GM18907 (cell line): ENCODE measurements around the gene ASPRV1.
"Not testable (repeated sequence)": the region's sequence is repeated elsewhere in the genome, so short reads cannot be mapped to it uniquely, and the experiment has no call there.

Source experiments
- ATAC-seq: cut with Tn5 transposase; IDR thresholded peaks from one replicate; pipeline ENCODE4 v1.9.1; 2021; ENCODE audit warnings: mild to moderate bottlenecking, moderate library complexity; ENCODE audit not compliant: unreplicated experiment

ASPRV1 gene

DNA sequence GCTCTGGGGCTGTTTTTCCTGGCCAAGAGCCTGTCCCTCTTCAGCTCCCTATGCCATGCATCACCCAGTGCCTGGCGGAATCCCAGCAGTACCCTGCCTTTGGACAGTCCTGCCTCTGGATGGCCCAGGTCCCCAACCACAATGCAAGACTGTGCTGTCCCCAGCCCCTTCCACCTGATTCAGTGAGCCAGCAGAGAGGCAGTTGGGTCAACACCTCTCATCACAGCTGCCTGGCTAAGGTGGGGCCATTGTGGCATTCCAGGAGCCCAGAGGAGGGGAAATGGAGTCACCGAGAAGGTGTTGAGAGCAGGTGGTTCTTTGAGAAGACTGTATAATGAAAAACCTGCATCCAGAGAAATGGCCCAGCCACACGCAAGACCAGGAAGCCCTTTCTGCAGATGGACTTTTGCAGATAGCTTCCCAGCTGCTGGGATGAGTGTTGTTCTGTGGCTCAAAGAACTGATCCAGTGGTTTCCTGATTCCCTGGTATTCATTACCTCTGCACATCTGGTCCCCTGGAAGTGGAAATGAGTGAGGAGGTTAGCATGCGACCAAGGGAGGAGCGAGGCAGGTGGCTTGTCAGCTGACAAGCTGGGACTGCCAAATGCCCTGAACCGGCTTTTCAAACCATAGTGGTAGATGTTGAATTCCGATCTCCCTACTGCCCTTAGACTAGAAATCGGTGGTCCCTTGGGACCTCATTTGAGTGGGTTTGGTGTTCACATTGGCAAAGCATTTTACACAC is 1.7 kb upstream of the ASPRV1 start:
- ATAC-seq: no peak

DNA sequence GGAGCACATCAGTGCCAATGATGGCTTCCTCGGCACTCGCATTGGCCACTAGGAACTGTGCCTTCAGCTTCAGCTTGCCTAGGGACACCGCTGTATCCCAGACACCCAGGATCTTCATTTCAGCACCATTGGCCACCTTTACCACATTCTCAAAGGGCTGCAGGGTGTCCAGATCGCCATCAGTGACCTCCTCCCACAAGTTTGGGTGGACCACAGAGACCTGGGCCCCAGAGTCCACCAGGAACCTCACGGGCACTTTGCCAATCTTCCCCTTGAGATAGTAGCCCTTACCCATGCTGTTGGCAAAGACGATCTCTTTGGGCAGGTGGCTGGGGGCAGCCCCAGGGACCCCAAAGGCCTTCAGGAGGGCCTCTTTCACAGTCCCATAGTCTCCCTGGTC is 610 bp downstream of the ASPRV1 start:
- no peak for ATAC-seq

DNA sequence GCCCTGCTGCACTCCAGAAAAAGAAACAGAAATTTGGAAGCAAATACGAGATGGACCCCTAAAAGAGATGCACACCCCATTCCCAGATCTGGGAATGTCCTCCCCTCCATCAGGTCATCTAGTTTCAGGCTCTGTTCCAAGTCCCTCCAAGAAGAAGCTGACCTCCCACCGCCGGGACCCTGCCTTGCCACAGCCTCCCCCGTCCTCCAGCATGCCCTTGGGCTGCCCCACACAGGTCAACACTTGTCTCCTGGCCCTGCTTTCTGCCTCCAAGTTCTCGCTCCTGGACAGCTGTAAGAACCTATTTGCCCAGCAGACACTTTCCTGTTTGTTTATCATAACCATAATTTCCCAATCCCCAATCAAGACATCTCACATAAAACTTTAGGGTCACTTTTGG is 2.0 kb downstream of the ASPRV1 start:
- no peak for ATAC-seq

DNA sequence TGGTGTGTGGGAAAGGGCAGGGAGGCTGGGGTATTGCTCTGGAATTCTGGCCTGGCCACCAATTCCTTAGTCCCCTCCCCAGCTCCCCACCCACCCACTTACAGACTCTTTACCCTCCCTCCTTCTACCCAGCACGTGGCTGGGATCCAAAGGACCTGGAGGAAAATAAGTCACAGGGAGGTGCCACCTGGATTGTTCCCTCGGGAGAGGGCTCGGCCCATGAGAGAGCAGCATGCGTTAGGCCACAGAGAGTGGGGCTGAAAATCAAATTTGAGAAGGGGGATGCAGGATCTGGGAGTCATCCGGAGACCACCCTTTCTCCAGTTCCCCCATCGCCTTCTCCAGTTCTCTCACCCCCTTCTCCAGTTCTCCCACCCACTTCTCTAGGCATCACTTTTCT is 3.0 kb downstream of the ASPRV1 start:
- no peak for ATAC-seq

DNA sequence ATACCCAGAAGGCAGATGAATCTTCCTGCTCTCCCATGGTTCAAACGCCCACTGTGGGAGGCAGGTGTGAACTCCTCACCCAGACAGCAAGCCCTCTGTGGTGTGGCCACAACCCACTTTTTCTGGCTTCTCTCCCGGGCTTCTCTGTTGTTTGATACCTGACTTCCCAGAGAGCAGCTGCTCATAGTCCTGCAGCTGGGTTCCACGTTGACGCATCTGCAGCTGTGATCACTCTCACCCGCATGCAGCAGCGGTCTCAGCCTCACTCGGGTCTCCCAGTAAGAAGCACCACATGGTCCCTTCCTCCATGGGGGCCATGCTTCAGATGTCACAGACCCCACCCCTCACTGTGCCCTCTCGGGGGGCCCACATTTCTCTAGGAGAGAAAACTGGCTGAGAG is 3.5 kb downstream of the ASPRV1 start:
- no peak for ATAC-seq

DNA sequence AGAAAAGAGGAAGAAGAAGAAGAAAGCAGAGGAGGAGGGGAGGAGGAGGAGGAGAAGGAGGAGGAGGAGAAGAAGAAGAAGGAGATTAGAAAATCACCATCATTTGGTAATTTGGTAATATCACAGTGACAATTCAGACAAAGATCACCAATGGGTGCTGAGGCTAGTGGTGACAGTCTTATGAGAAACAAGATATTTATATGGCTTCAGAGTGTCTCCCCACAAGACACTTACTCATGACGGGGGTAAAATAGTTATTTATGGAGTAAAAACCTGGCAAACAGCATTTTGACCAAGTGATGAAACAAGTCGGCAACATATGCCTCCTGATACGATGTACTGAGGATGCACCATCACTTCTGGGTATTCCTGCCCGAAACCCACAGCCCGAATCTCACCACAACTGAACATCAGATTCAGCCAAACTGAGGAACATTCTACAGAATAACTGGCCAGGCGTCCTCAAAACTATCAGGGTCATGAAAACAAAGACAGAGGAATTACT is 4.9 kb downstream of the ASPRV1 start:
- ATAC-seq: no peak

DNA sequence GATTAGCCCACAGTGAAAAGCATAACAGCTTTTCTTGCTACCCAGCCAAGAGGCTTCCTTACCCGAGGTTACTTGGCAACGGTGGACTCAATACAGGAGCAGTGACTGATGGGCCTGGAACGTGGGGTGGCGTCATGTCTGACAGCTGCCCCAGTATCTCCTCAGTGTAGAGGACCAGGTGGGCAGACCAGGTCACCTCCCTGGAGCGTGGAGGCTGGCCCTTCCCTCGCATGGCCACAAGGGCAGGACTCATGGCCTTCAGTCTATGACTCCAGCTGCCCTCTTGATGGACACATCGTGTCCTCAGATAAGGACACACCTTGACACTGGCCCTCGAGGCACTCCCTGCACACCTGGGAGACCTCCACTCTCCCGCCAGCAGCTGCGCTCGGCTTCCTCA is 6.4 kb downstream of the ASPRV1 start:
- no peak for ATAC-seq

DNA sequence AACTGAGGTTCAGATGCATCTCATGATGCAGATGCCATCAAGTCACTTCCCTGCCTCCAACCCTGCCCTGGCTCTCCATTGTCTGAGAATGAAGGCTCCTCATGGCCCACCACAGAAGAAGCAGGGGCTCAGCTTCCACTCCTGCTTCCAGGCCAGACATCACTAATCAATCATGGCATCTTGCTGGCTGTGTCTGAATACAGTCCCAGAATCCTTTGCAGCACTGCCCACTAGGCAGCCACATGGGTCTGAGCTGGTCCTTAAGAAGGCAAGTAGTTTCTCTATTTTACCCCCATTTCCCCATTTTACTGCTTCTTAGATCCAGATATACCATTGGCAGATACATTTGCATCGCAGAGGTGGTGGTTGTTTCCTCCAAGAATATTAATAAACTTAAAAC is 7.3 kb downstream of the ASPRV1 start:
- no peak for ATAC-seq

DNA sequence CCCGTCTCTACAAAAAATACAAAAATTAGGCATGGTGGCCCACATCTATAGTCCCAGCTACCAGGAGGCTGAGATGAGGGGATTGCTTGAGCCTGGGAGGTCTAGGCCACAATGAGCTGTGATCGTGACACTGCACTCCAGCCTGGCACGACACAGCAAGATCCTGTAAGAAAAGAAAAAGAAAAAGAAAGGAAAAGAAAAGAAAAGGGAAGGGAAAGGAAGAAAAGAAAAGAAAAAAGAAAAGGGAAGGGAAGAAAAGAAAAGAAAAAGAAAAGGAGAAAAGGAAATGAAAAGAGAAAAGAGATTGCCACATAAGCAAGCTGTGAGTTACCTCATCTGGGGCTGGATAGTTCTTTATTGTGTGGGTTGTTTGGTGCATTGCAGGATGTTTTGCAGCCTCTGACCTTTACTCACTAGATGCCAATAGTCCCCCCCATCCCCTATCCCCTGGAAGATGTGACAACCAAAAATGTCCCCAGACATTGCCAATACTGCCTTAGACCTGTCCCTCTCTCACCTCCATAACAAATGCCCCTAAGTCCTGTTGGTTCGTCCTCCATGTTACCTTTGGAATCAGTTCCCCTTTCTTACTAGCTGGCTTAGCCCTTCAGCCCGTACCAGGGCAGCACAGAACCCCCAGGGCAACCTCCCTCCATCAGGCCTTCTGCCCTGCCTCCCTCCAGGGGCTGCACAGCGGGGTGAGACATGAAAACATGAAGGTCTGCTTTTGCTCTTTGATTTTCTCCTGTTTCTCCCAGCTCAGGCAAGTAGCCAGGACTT is 8.9 kb downstream of the ASPRV1 start:
- ATAC-seq: no peak

DNA sequence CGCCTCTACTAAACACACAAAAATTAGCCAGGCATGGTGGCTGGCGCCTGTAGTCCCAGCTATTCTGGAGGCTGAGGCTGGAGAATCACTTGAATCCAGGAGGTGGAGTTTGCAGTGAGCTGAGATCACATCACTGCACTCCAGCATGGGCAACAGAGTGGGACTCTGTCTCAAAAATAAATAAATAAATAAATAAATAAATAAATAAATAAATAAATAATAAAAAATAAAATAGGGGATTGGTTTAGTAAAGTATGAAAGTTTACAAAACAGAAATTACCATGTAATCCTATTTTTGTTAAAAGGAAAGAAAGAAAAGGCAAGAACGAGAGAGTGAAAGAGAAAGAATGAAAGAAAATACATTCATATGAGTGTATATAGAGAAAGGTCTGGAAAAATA is 10.8 kb downstream of the ASPRV1 start:
- ATAC-seq: not testable (repeated sequence)

DNA sequence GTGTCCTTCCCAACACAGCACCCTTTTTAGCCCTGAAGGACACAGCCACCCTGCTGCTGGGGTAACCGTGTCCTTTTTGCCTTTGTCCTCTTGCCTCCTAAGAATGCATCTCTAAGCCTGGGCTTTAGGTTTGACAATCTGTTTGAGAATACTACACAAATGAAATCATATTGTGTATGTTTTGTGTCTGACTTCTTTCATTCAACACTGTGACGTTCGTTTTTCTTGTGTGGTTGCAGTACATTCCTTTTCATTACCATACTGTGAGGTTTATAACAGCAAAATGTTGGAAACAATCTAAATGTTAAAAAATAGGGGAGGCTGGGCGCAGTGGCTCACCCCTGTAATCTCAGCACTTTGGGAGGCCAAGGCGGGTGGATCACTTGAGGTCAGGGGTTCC is 11.2 kb downstream of the ASPRV1 start:
- no peak for ATAC-seq

DNA sequence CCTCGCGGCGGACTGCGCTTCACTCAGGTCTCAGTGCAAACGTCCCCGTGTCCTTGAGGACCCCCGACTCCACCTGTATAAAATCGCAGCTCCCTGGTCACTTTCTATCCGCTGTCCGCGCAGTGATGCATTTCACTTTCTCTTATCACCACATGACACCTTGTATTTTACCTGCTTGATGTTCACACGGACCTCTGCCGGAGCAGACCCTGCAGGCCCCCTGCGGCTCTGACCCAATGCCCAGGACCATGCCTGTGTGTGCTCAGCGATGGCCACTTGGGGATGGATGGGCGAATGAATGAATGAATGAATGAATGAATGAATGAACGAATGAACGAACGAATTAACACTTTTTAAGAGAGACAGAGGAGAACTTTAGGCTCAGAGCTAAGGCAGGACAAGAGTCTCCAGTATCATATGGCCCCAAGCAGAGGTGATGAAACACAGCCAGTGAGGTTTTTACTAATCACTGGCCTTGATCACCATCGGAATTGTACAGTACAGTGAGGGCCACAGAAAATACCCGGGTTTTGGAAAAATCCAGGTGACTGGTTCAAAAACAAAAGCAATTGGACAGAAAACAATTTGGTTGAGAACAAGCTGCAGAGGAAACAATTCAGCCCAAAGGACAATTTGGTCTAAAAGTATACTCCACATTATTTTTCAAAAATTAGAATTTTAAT is 12.3 kb downstream of the ASPRV1 start:
- ATAC-seq: no peak

DNA sequence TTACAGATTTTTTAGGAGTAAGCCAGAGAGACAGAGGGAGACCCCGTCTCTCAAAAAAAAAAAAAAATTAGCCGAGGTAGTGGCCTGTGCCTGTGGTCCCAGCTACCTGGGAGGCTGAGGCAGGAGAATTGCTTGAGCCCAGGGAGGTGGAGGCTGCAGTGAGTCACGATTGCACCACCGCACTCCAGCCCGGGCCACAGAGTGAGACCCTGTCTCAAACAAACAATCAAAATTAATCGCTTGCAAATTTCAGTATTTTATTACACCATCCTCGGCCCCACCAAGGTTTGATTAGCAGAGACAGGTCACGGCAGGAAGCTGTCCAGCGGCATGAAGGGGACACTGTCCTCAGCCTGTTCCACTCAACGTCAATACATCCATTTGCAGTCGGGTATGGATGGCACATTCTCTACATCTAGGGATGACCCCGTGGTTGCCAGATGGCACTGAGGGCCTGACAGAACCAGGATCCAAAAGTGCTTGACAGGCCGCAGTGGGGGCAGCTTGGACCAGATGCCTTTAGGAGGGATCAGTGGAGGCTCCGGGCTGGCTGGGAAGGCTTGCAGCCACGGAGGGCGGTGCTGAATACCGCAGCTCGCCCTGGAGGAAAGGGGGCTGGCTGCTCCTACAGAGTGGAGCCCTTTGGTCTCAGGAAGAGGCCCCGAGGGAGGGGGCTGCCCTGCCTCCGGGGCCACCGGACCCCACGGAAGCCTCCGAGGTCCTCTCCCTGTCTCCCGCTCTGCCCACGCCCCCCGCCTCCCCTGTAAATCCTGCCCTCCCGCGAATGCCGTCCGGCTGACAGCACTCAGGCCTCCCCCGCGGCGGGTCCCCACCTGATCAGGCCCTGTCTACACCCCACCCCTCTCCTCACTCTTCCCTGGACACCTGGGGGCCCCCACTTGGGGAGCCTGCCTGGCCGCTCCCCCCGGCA is 13.1 kb downstream of the ASPRV1 start:
- no peak for ATAC-seq

DNA sequence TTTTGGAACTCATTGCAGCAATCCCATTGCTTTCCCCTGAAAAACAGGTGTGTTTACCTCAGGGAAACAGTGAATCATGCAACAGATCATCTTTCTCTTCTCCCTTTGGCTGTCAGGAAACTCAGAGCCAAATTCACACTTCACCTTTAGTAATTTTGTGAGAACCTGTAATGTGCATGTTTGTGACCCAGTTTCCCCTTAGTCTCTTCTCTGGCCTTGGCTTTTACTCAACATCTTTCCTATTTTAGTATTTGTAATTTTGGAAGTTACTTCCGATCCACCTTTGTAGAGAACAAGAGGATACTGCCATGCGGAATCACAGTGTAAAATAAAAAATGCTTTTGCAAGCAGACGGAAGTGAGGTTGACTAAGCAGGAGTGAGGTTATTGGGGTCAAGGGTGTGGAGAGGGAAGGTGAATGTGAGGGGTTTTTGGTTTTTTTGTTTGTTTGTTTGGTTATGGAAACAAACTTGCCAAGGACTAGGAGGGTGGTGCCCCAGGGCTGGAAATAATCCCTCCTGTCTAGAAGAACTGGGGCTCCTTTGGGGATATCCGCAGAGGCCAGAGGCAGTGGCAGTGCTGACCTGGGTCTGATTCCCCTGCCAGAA is 14.0 kb downstream of the ASPRV1 start:
- no peak for ATAC-seq

DNA sequence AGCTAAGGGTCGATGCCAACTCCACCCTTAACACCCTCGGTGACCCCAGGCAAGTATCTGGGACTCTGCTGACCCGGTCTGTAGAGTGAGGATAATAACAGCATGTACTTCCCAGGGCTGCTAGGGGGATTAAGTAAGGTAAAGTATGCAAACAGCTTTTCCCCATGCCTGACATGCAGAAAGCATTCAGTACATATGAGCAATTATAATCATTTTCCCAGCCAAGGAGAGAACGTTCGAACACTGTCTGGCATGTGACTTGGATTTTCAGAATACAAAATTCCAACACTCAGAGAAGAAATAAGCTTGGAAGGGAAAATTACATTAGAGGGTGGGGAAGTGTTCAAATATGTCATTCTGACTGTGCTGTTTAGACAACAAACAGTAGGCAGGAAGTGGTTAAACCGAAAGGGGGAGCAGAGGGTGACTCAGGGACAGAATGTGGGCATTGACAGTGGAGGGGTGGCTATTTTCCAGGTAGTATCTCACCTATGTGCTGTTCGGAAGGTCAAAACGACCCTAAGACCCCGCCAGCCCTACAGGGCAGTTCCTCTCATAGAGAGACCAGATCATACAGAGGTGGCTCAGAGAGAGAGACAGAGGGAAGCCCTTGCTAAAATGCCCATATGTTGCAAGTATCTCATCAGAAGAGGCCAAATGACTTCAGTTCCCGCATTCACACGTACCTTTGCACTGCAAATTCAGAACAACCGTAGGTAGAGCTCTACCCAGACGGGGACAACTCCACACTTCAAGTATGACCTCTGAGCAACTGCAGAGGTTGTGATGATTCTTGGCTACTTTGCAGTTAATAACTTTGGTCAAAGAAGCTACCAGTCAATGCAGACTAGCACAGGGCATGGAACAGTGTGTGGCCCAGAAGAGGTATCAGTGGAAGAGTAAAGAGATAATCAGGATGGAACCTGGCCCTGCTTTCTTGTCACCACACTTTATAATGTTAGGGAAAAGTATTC is 14.8 kb downstream of the ASPRV1 start:
- peak; percentile 82 for ATAC-seq

DNA sequence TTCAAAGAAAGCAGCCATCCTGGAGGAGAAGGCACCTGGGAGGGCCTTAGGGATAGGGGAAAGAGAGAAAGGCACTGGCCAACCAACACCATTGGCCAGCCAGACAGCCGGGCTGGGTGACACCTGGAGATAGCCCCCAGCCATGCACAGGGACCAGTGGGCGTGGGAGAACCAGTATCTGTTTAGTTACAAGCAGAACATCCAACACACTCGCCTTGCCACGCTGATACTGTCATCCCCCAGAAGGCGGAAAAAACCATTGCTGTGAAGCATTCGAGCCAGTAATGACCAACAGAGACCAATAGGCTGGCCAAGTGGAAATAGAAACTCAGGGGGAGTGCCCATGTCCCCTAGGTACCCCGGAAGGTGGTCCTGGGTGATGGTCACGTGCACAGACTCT is 15.5 kb downstream of the ASPRV1 start:
- ATAC-seq: no peak

DNA sequence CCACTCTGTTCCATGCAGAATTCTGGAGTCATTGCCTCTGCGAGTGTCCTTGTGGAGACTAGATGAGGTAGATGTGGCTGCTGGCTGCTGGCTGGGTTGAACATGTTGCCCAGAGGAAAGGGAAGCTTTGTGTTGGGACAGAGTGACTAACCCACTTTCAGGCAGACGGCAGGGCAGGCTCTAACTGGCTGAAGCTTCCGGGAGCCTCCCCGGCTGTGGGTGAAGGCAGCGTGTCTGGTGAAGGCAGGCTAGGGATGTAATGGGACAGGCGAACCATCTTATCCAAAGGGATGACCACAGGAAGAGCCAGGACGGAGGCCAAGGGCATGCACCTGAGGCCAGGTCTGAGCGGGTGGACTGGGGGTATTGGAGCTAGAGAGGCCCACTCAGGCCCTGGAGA is 16.0 kb downstream of the ASPRV1 start:
- ATAC-seq: no peak

DNA sequence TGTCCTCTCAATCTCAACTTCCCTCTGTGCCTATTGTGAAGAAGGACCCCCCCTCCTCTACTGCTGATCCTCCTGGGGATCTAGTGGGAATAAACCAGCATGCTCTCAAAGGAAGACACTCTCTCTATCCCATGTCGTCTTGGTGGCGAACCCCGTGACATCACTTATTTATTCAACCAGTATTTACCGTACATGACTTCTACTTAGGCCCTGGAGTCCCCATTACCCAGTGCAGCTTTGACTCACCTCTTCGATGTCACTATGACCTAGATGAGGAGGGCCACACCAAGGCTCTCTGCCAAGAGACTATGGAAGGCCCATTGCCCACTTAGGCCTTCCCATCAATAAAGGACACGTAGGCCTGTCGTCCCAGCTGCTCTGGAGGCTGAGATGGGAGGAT is 16.7 kb downstream of the ASPRV1 start:
- ATAC-seq: no peak
